Measurements from ENCODE around the gene TACR2.

Gene TACR2

GRCh38 chr10:69406302-69406811 is 10.4 kb downstream of the TACR2 start:
- Histone ChIP-seq H4K20me1 (ENCODE audit: insufficient read depth, low read length) (peaks cover 3% of the 10 kb centered on the region; the same call in 1 of the 2 replicates), H3K36me3 (ENCODE audit: insufficient read depth, low read length) (peaks cover 9% of the 10 kb centered on the region), H2AFZ (ENCODE audit: low read depth, low read length) (no peak overlapping the region), H3K4me2 (ENCODE audit: insufficient read depth, low read length) (no peak overlapping the region), H3K4me1 (ENCODE audit: insufficient read depth, low read length) (no peaks in the 10 kb centered on the region), H3K79me2 (ENCODE audit: insufficient read depth, low read length) (no peaks in the 10 kb centered on the region), H3K9me3 (ENCODE audit: insufficient read depth, low read length, severe bottlenecking) (no peaks in the 10 kb centered on the region), H3K27ac (ENCODE audit: low read length) (no peak overlapping the region), H3K9ac (ENCODE audit: low read depth, low read length) (no peak overlapping the region), H3K4me3 (ENCODE audit: low read depth in 1 of 2, low read length in 2 of 2) (no peak overlapping the region), H3K27me3 (ENCODE audit: insufficient read depth, low read length, poor library complexity) (no peaks in the 10 kb centered on the region)
- TF ChIP-seq EZH2 (IDR thresholded peaks at IDR 0.05; ENCODE audit: borderline replicate concordance, low read depth, low read length, severe bottlenecking) (no peak), CTCF (IDR thresholded peaks at IDR 0.05; ENCODE audit: borderline replicate concordance, extremely low read depth, low read length, poor library complexity, severe bottlenecking) (no peak)
- ATAC-seq (ENCODE audit: insufficient read depth, low read depth) (no peak), DNase-seq (no peak)

GRCh38 chr10:69405221-69405620 is 11.5 kb downstream of the TACR2 start:
- TF ChIP-seq CTCF (IDR thresholded peaks at IDR 0.05; ENCODE audit: borderline replicate concordance, extremely low read depth, low read length, poor library complexity, severe bottlenecking) = no peak
- TF ChIP-seq EZH2 (IDR thresholded peaks at IDR 0.05; ENCODE audit: borderline replicate concordance, low read depth, low read length, severe bottlenecking) = no peak
- no peak overlapping the region for H2AFZ ChIP-seq (ENCODE audit: low read depth, low read length)

DNA sequence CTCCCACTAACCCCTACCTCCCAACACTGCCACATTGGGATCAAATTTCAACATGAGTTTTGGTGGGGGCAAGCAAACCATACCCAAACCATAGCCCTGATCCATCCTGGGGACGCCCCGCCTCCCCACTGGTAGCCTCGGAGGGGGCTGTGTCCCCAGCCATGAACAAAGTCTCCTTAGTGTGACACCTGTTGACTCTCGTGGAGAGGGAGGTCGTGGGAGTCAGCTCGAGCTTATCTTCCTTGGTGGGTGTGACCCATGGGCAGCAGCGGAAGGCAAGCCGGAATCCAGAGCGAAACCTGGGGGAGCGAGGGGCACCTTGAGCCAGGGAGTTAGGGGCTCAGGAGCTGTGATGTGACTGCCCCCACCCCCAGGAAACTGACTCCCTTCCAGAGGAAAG is 11.9 kb downstream of the TACR2 start:
- Histone ChIP-seq H2AFZ (ENCODE audit: low read depth, low read length) (no peak overlapping the region), H3K27me3 (ENCODE audit: insufficient read depth, low read length, poor library complexity) (no peaks in the 10 kb centered on the region), H3K9ac (ENCODE audit: low read depth, low read length) (no peak overlapping the region), H4K20me1 (ENCODE audit: insufficient read depth, low read length) (peaks cover 3% of the 10 kb centered on the region; the same call in 1 of the 2 replicates), H3K36me3 (ENCODE audit: insufficient read depth, low read length) (peaks cover 25% of the 10 kb centered on the region), H3K4me2 (ENCODE audit: insufficient read depth, low read length) (no peak overlapping the region), H3K9me3 (ENCODE audit: insufficient read depth, low read length, severe bottlenecking) (no peaks in the 10 kb centered on the region), H3K4me1 (ENCODE audit: insufficient read depth, low read length) (no peaks in the 10 kb centered on the region), H3K4me3 (ENCODE audit: low read depth in 1 of 2, low read length in 2 of 2) (no peak overlapping the region), H3K27ac (ENCODE audit: low read length) (no peak overlapping the region), H3K79me2 (ENCODE audit: insufficient read depth, low read length) (no peaks in the 10 kb centered on the region)
- TF ChIP-seq CTCF (IDR thresholded peaks at IDR 0.05; ENCODE audit: borderline replicate concordance, extremely low read depth, low read length, poor library complexity, severe bottlenecking) (no peak), EZH2 (IDR thresholded peaks at IDR 0.05; ENCODE audit: borderline replicate concordance, low read depth, low read length, severe bottlenecking) (no peak)
- ATAC-seq (ENCODE audit: insufficient read depth, low read depth) (no peak), DNase-seq (no peak)

More at GRCh38 chr10:69405221-69405620, 11.5 kb downstream of the TACR2 start:
- peaks cover 21% of the 10 kb centered on the region for H3K36me3 ChIP-seq (ENCODE audit: insufficient read depth, low read length)
- H3K27me3 ChIP-seq (ENCODE audit: insufficient read depth, low read length, poor library complexity) = no peaks in the 10 kb centered on the region
- H3K4me2 ChIP-seq (ENCODE audit: insufficient read depth, low read length) = no peak overlapping the region
- no peak overlapping the region for H3K27ac ChIP-seq (ENCODE audit: low read length)
- DNase-seq (no peak), ATAC-seq (ENCODE audit: insufficient read depth, low read depth) (no peak)
- peaks cover 3% of the 10 kb centered on the region; the same call in 1 of the 2 replicates for H4K20me1 ChIP-seq (ENCODE audit: insufficient read depth, low read length)
- no peaks in the 10 kb centered on the region for H3K4me1 ChIP-seq (ENCODE audit: insufficient read depth, low read length)
- no peaks in the 10 kb centered on the region for H3K9me3 ChIP-seq (ENCODE audit: insufficient read depth, low read length, severe bottlenecking)
- H3K9ac ChIP-seq (ENCODE audit: low read depth, low read length) = no peak overlapping the region
- no peaks in the 10 kb centered on the region for H3K79me2 ChIP-seq (ENCODE audit: insufficient read depth, low read length)
- H3K4me3 ChIP-seq (ENCODE audit: low read depth in 1 of 2, low read length in 2 of 2) = no peak overlapping the region

Data from DND-41 (cell line).